Erythroblast (primary cell): ENCODE data around the gene INSC.

ENCODE experiments used
- GATA1 ChIP-seq: IDR thresholded peaks from 2 replicates; pipeline ENCODE4 v1.6.1; 2011; ENCODE audit warnings: low read depth, mild to moderate bottlenecking, control low read depth, low read length, moderate library complexity
- POLR2A ChIP-seq: IDR thresholded peaks from 2 replicates; pipeline ENCODE4 v1.6.1; 2011; ENCODE audit warnings: mild to moderate bottlenecking, low read length

GRCh38 chr11:15119352-15119751 is 4.6 kb downstream of the INSC start:
- TF ChIP-seq POLR2A = no peak
- no peak for TF ChIP-seq GATA1
